NCI-H2227 (cell line): ENCODE measurements around the gene COL12A1.

Experiments used
- DNase-seq: peaks from one replicate; lab custom pipeline; 2025; ENCODE audit not compliant: unreplicated experiment; lab: John Stamatoyannopoulos, UW

The COL12A1 gene

GRCh38 chr6:75049308-75049707 is 156.5 kb downstream of the COL12A1 start:
- DNase-seq: no peak

GRCh38 chr6:75044846-75045245 is 161.0 kb downstream of the COL12A1 start:
- DNase-seq: no peak

DNA sequence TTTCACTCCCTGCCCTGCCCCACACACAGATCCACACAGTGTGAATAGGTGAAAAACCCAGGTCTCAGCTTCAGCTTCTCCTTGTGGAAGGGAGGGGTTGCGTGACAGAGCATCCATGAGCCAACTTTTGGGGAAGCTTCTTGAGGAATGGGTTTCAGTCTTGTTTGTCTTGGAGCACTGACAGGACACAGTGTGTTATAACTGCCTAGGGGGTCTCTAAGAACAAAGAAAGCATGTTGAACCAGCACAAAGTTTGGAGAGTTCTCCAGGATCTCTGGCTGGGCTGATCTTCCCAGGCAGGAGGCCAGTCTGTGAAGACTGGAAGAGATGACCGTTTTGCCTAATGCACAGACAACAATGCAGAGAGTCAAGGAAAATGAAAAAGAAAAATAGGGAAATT is 164.5 kb downstream of the COL12A1 start:
- DNase-seq: no peak
